Measurements from ENCODE around the gene ZFAND4.

ZFAND4 gene

DNA sequence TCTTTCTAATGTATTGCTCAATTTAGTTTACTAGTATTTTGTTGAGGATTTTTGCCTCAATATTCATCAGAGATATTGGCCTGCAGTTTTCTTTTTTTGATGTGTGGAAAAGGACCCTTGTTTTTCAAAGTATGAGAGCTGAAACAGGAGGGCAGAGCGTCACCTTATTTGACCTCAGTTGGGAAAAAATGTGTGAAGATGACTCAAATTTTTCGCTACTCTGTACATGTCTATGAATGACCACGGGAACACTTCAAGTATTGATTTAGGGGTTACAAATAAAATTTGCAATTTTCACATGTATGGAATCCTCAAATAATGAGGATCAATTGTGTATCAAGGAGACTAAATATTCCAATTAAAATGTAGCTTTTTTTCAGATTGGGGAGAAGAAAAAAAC is 103.1 kb downstream of the ZFAND4 start:
- H3K4me3 ChIP-seq (ENCODE audit: low read depth, low read length): no peak overlapping the region
- DNase-seq (ENCODE audit: low read depth): no peak
- TF ChIP-seq, protein P1, sequence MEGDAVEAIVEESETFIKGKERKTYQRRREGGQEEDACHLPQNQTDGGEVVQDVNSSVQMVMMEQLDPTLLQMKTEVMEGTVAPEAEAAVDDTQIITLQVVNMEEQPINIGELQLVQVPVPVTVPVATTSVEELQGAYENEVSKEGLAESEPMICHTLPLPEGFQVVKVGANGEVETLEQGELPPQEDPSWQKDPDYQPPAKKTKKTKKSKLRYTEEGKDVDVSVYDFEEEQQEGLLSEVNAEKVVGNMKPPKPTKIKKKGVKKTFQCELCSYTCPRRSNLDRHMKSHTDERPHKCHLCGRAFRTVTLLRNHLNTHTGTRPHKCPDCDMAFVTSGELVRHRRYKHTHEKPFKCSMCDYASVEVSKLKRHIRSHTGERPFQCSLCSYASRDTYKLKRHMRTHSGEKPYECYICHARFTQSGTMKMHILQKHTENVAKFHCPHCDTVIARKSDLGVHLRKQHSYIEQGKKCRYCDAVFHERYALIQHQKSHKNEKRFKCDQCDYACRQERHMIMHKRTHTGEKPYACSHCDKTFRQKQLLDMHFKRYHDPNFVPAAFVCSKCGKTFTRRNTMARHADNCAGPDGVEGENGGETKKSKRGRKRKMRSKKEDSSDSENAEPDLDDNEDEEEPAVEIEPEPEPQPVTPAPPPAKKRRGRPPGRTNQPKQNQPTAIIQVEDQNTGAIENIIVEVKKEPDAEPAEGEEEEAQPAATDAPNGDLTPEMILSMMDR (IDR thresholded peaks at IDR 0.05; ENCODE audit: low read depth, low read length, missing control alignments): no peak

DNA sequence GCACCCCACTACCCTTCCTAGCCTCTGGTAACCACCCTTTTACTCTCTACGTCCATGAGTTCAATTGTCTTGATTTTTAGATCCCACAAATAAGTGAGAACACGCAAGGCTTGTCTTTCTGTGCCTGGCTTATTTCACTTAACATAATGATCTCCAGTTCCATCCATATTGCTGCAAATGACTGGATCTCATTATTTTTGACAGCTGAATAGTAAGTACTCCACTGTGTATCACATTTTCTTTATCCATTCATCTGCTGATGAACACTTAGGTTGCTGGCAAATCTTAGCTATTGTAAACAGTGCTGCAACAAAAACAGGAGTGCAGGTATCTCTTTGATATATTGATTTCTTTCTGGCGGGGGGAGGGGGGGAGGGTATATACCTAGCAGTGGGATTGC is 106.2 kb downstream of the ZFAND4 start:
- H3K4me3 ChIP-seq (ENCODE audit: low read depth, low read length): no peak overlapping the region
- no peak for DNase-seq (ENCODE audit: low read depth)
- TF ChIP-seq, protein P1 (IDR thresholded peaks at IDR 0.05; ENCODE audit: low read depth, low read length, missing control alignments): no peak

All from GM12864 (cell line).